GM23338 (cell line): ENCODE data around the gene KIF6. TPM values are rescaled to one million over a fixed set of nuclear protein-coding genes. Genes with fewer than 3 reads are reported as not detected.

Experiments used
- ATAC-seq: fragments of 200-7000 bp; cut with Tn5 transposase; 3 replicates; pipeline ENCODE4 v1.9.1; 2020
- DNase-seq: peaks from one replicate; pipeline ENCODE4 v3.0.0-alpha.2; 2015; ENCODE audit warnings: low spot score
- H2AFZ ChIP-seq: fragments of 200-600 bp; sonication (generic); 2 replicates; pipeline ENCODE4 v1.8.0; 2016; ENCODE audit warnings: antibody characterized with exemption, mild to moderate bottlenecking, moderate library complexity
- H3F3A ChIP-seq: fragments of 200-600 bp; sonication (generic); replicated peaks from 2 replicates; pipeline ENCODE4 v1.8.0; 2017; ENCODE audit warnings: antibody characterized with exemption, mixed run types, low read depth
- H3K27ac ChIP-seq: fragments of 200-600 bp; sonication (generic); 2 replicates; pipeline ENCODE4 v1.6.1; 2016; ENCODE audit warnings: low read depth
- H3K27me3 ChIP-seq: fragments of 200-600 bp; sonication (generic); 2 replicates; pipeline ENCODE4 v1.8.0; 2016; ENCODE audit warnings: mild to moderate bottlenecking, mixed run types, moderate library complexity; ENCODE audit not compliant: insufficient read depth
- H3K36me3 ChIP-seq: fragments of 200-600 bp; sonication (generic); 2 replicates; pipeline ENCODE4 v1.8.0; 2016; ENCODE audit warnings: mild to moderate bottlenecking; ENCODE audit not compliant: insufficient read depth
- H3K4me1 ChIP-seq: fragments of 200-600 bp; sonication (generic); 2 replicates; pipeline ENCODE4 v1.8.0; 2016; ENCODE audit warnings: mild to moderate bottlenecking, moderate library complexity; ENCODE audit not compliant: insufficient read depth
- H3K4me2 ChIP-seq: fragments of 200-600 bp; sonication (generic); 2 replicates; pipeline ENCODE4 v1.7.1; 2017; ENCODE audit warnings: mixed run types
- H3K4me3 ChIP-seq: fragments of 200-600 bp; sonication (generic); 2 replicates; pipeline ENCODE4 v1.6.1; 2016; ENCODE audit warnings: mixed run types
- H3K79me2 ChIP-seq: fragments of 200-600 bp; sonication (generic); replicated peaks from 2 replicates; pipeline ENCODE4 v1.8.0; 2017; ENCODE audit warnings: mild to moderate bottlenecking; ENCODE audit not compliant: insufficient read depth
- H3K9me2 ChIP-seq: fragments of 200-600 bp; sonication (generic); 2 replicates; pipeline ENCODE4 v1.8.0; 2017; ENCODE audit not compliant: insufficient read depth
- H4K20me1 ChIP-seq: fragments of 200-600 bp; sonication (generic); replicated peaks from 2 replicates; pipeline ENCODE4 v1.8.0; 2017; ENCODE audit warnings: mild to moderate bottlenecking; ENCODE audit not compliant: insufficient read depth
- H3K27ac Mint-ChIP-seq: 2 replicates; pipeline ENCODE4 v1.8.0; 2020; ENCODE audit warnings: inconsistent platforms, mild to moderate bottlenecking, moderate library complexity, mixed read lengths
- H3K27me3 Mint-ChIP-seq: 3 replicates; pipeline ENCODE4 v1.8.0; 2022; ENCODE audit warnings: low read depth, mild to moderate bottlenecking, moderate library complexity, mixed read lengths, inconsistent platforms; ENCODE audit not compliant: insufficient read depth, poor library complexity
- H3K36me3 Mint-ChIP-seq: 3 replicates; pipeline ENCODE4 v1.8.0; 2021; ENCODE audit warnings: low read depth, mild to moderate bottlenecking, inconsistent platforms, moderate library complexity, mixed read lengths
- H3K4me1 Mint-ChIP-seq: 3 replicates; pipeline ENCODE4 v1.8.0; 2020; ENCODE audit warnings: mild to moderate bottlenecking, inconsistent platforms, mixed read lengths
- H3K4me3 Mint-ChIP-seq: 3 replicates; pipeline ENCODE4 v1.8.0; 2021; ENCODE audit warnings: moderate library complexity, mild to moderate bottlenecking, inconsistent platforms, mixed read lengths
- H3K9me3 Mint-ChIP-seq: 3 replicates; pipeline ENCODE4 v1.8.0; 2020; ENCODE audit warnings: moderate library complexity, mild to moderate bottlenecking, inconsistent platforms, mixed read lengths
- CREB1 ChIP-seq: fragments of 250-450 bp; sonication (Bioruptor Pico); IDR thresholded peaks from 2 replicates; pipeline ENCODE4 v1.5.0; 2020; ENCODE audit warnings: low read depth, mild to moderate bottlenecking, moderate library complexity
- EZH2 ChIP-seq: fragments of 200-600 bp; sonication (generic); IDR thresholded peaks from one replicate; pipeline ENCODE4 v1.8.0; 2017; ENCODE audit warnings: antibody characterized with exemption, mild to moderate bottlenecking, low read depth; ENCODE audit not compliant: unreplicated experiment
- EZH2phosphoT487 ChIP-seq: fragments of 200-600 bp; sonication (generic); IDR thresholded peaks from one replicate; pipeline ENCODE4 v1.8.1; 2018; ENCODE audit warnings: antibody characterized with exemption; ENCODE audit not compliant: unreplicated experiment
- JUNB ChIP-seq: IDR thresholded peaks from one replicate; pipeline ENCODE4 v1.6.1; 2016; ENCODE audit warnings: antibody characterized with exemption; ENCODE audit not compliant: unreplicated experiment
- NANOG ChIP-seq: IDR thresholded peaks from 2 replicates; pipeline ENCODE4 v1.6.1; 2016; ENCODE audit warnings: antibody characterized with exemption, borderline replicate concordance
- POLR2AphosphoS5 ChIP-seq: IDR thresholded peaks from 2 replicates; pipeline ENCODE4 v1.6.1; 2016; ENCODE audit warnings: antibody characterized with exemption, low read depth
- REST ChIP-seq: IDR thresholded peaks from one replicate; pipeline ENCODE4 v1.6.1; 2018; ENCODE audit warnings: antibody characterized with exemption; ENCODE audit not compliant: unreplicated experiment
- STAT1 ChIP-seq: IDR thresholded peaks from one replicate; pipeline ENCODE4 v1.6.1; 2016; ENCODE audit warnings: antibody characterized with exemption; ENCODE audit not compliant: unreplicated experiment
- ZNF114 ChIP-seq: fragments of 250-450 bp; sonication (Bioruptor Pico); IDR thresholded peaks from 2 replicates; pipeline ENCODE4 v1.5.0; 2020; ENCODE audit warnings: mild to moderate bottlenecking, moderate library complexity
- ZNF331 ChIP-seq: fragments of 250-450 bp; sonication (Bioruptor Pico); IDR thresholded peaks from 2 replicates; pipeline ENCODE4 v1.5.0; 2020; ENCODE audit warnings: low read depth, mild to moderate bottlenecking, moderate library complexity
- ZNF462 ChIP-seq: fragments of 250-450 bp; sonication (Bioruptor Pico); IDR thresholded peaks from 2 replicates; pipeline ENCODE4 v1.5.0; 2020; ENCODE audit warnings: mild to moderate bottlenecking, moderate library complexity
- polyA plus RNA-seq: library from polyadenylated mRNA; unstranded; fragments of >200 nt; fragmentation: Nextera tagmentation; extraction: Ambion mirVana; gene quantifications from 2 replicates; pipeline ENCODE4 v1.2.1, GENCODE V29; 2016
- total RNA-seq: library from RNA; depleted of rRNA; stranded (reverse); fragments of >200 nt; shearing (Covaris generic); gene quantifications from 2 replicates; pipeline ENCODE4 v1.2.3, GENCODE V29; 2014
- TF ChIP-seq, protein P1 (sequence below), 2 experiments: fragments of 200-600 bp in 1 of 2; sonication (generic) in 1 of 2; conservative IDR thresholded peaks; 2 replicates each; pipeline versions ENCODE4 v1.5.1 to v1.6.1; 2016 to 2017; ENCODE audit warnings: antibody characterized with exemption in 2 of 2, low read depth in 2 of 2, mild to moderate bottlenecking in 2 of 2, moderate library complexity in 1 of 2
- TF ChIP-seq, protein P2 (sequence below): IDR thresholded peaks from 2 replicates; pipeline ENCODE4 v1.6.1; 2016; ENCODE audit warnings: antibody characterized with exemption

Gene KIF6
- total and polyA plus RNA-seq, 2 experiments from 2014 or later: 0.87 to 1.7 TPM

GRCh38 chr6:39685938-39686337 lies 39.3 kb downstream of the KIF6 start:
- no peak overlapping the region for H2AFZ ChIP-seq
- H3K9me2 ChIP-seq: 0 out of 2 replicates have a peak, but pooled peaks cover 10% of the 10 kb centered on the region
- no peaks in the 10 kb centered on the region for H3K27me3 ChIP-seq
- H3K4me2 ChIP-seq: no peak overlapping the region
- DNase-seq (no peak), ATAC-seq (no peak)
- no peaks in the 10 kb centered on the region for H3K36me3 Mint-ChIP-seq
- no peaks in the 10 kb centered on the region for H3K9me3 Mint-ChIP-seq
- H3K27me3 Mint-ChIP-seq: peaks cover 2% of the 10 kb centered on the region
- H3K27ac Mint-ChIP-seq: no peak overlapping the region
- H4K20me1 ChIP-seq: no peaks in the 10 kb centered on the region
- H3K27ac ChIP-seq: no peak overlapping the region
- no peaks in the 10 kb centered on the region for H3K79me2 ChIP-seq
- H3K36me3 ChIP-seq: no peaks in the 10 kb centered on the region
- peaks cover 6% of the 10 kb centered on the region; the same call in 1 of the 2 replicates for H3K4me1 ChIP-seq
- TF ChIP-seq ZNF331 (no peak), JUNB (no peak), EZH2 (no peak), POLR2AphosphoS5 (no peak), ZNF462 (CRISPR knock-in tag) (no peak), NANOG (no peak), EZH2phosphoT487 (no peak), STAT1 (no peak), REST (no peak), CREB1 (CRISPR knock-in tag) (no peak), ZNF114 (CRISPR knock-in tag) (no peak)
- TF ChIP-seq, protein P1, sequence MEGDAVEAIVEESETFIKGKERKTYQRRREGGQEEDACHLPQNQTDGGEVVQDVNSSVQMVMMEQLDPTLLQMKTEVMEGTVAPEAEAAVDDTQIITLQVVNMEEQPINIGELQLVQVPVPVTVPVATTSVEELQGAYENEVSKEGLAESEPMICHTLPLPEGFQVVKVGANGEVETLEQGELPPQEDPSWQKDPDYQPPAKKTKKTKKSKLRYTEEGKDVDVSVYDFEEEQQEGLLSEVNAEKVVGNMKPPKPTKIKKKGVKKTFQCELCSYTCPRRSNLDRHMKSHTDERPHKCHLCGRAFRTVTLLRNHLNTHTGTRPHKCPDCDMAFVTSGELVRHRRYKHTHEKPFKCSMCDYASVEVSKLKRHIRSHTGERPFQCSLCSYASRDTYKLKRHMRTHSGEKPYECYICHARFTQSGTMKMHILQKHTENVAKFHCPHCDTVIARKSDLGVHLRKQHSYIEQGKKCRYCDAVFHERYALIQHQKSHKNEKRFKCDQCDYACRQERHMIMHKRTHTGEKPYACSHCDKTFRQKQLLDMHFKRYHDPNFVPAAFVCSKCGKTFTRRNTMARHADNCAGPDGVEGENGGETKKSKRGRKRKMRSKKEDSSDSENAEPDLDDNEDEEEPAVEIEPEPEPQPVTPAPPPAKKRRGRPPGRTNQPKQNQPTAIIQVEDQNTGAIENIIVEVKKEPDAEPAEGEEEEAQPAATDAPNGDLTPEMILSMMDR (conservative IDR thresholded peaks at IDR 0.05; ENCODE audit: low read depth in 2 of 2): no peak
- TF ChIP-seq, protein P2, sequence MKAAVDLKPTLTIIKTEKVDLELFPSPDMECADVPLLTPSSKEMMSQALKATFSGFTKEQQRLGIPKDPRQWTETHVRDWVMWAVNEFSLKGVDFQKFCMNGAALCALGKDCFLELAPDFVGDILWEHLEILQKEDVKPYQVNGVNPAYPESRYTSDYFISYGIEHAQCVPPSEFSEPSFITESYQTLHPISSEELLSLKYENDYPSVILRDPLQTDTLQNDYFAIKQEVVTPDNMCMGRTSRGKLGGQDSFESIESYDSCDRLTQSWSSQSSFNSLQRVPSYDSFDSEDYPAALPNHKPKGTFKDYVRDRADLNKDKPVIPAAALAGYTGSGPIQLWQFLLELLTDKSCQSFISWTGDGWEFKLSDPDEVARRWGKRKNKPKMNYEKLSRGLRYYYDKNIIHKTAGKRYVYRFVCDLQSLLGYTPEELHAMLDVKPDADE: no peak
- H3K4me3 Mint-ChIP-seq: no peak overlapping the region
- H3K4me3 ChIP-seq: no peak overlapping the region
- no peaks in the 10 kb centered on the region for H3F3A ChIP-seq
- H3K4me1 Mint-ChIP-seq: peaks cover 15% of the 10 kb centered on the region
